ENCODE measurements around the gene ADAMTS8.

DNA sequence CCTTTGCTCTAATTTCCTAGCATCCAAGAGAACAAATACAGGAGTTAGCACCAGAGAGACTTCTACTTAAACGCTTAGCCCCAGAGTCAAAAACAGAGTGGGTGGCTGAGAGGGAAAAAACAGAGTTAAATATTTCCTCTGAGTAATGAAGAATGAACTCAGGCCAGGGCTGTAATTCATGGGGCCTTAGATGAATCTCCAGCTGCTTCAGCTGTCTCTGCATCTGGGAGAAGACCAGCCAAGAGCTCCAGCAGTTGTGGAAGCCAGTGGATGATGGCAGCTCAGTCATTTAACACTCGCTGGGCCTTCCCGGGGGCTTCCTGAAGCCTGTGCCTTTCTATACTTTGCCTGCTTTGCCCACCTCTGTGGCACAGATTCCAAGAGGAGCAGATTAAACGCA is 14.3 kb upstream of the ADAMTS8 start:
- TF ChIP-seq, protein P1, sequence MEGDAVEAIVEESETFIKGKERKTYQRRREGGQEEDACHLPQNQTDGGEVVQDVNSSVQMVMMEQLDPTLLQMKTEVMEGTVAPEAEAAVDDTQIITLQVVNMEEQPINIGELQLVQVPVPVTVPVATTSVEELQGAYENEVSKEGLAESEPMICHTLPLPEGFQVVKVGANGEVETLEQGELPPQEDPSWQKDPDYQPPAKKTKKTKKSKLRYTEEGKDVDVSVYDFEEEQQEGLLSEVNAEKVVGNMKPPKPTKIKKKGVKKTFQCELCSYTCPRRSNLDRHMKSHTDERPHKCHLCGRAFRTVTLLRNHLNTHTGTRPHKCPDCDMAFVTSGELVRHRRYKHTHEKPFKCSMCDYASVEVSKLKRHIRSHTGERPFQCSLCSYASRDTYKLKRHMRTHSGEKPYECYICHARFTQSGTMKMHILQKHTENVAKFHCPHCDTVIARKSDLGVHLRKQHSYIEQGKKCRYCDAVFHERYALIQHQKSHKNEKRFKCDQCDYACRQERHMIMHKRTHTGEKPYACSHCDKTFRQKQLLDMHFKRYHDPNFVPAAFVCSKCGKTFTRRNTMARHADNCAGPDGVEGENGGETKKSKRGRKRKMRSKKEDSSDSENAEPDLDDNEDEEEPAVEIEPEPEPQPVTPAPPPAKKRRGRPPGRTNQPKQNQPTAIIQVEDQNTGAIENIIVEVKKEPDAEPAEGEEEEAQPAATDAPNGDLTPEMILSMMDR (IDR thresholded peaks at IDR 0.05): no peak
- TF ChIP-seq POLR2A (IDR thresholded peaks at IDR 0.05) (no peak), POLR2AphosphoS5 (IDR thresholded peaks at IDR 0.05) (no peak)
